IMR-90 (cell line): ENCODE data around the gene VPS13A. TPM values are rescaled to one million over a fixed set of nuclear protein-coding genes. Genes with fewer than 3 reads are reported as not detected.
A peak's percentile ranks its signal among the peaks of the same experiment; 100 is the strongest.

Experiments used
- ATAC-seq: fragments of 200-7000 bp; cut with Tn5 transposase; 2 replicates; pipeline ENCODE4 v1.9.1; 2020; ENCODE audit warnings: low read depth, mild to moderate bottlenecking, moderate library complexity
- BruUV-seq: library from RNA; stranded (reverse); fragments of 400-500 nt; replicated peaks from 2 replicates; lab custom pipeline; 2021; lab: Mats Ljungman, UMichigan
- CTCF ChIA-PET: fragments of 300-600 bp; formaldehyde crosslinking; extraction: SDS; loops from one replicate; lab custom pipeline; 2021; ENCODE audit warnings: antibody characterized with exemption; lab: Yijun Ruan, JAX
- POLR2A ChIA-PET: fragments of 300-600 bp; sonication (Branson Sonifier 250); formaldehyde crosslinking; loops from one replicate; lab custom pipeline; 2022; ENCODE audit warnings: antibody characterized with exemption; ENCODE audit not compliant: unreplicated experiment; lab: Charles Lee
- DNase-seq: peaks from one replicate; pipeline ENCODE4 v3.0.0; 2013
- H2AFZ ChIP-seq: replicated peaks from 2 replicates; pipeline ENCODE3; 2013; ENCODE audit warnings: low read length, mild to moderate bottlenecking; ENCODE audit not compliant: poor library complexity
- H2AK5ac ChIP-seq: 2 replicates; pipeline ENCODE4 v1.6.1; 2013; ENCODE audit warnings: low read depth, low read length, inconsistent platforms
- H2AK9ac ChIP-seq: replicated peaks from 2 replicates; pipeline ENCODE3; 2013; ENCODE audit warnings: mild to moderate bottlenecking, low read depth, low read length, moderate library complexity; ENCODE audit not compliant: poor library complexity
- H2BK120ac ChIP-seq: 2 replicates; pipeline ENCODE4 v1.6.1; 2013; ENCODE audit warnings: low read depth, low read length, inconsistent platforms
- H2BK15ac ChIP-seq: 3 replicates; pipeline ENCODE4 v1.6.1; 2013; ENCODE audit warnings: low read depth, low read length, inconsistent platforms
- H2BK20ac ChIP-seq: 2 replicates; pipeline ENCODE4 v1.6.1; 2013; ENCODE audit warnings: low read depth, mild to moderate bottlenecking, inconsistent platforms, low read length, moderate library complexity
- H2BK5ac ChIP-seq: 2 replicates; pipeline ENCODE4 v1.6.1; 2013; ENCODE audit warnings: mild to moderate bottlenecking, low read depth, low read length, inconsistent platforms; ENCODE audit not compliant: poor library complexity, severe bottlenecking
- H3K14ac ChIP-seq: replicated peaks from 2 replicates; pipeline ENCODE4 v1.6.1; 2013; ENCODE audit warnings: low read depth, low read length, inconsistent platforms
- H3K18ac ChIP-seq: 2 replicates; pipeline ENCODE4 v1.6.1; 2013; ENCODE audit warnings: low read depth, low read length, control low read depth
- H3K23ac ChIP-seq: 2 replicates; pipeline ENCODE4 v1.6.1; 2013; ENCODE audit warnings: low read depth, low read length, inconsistent platforms
- H3K27ac ChIP-seq: 2 replicates; pipeline ENCODE4 v1.5.1; 2013; ENCODE audit warnings: mild to moderate bottlenecking, control low read depth, low read length; ENCODE audit not compliant: insufficient read depth
- H3K27me3 ChIP-seq: 2 replicates; pipeline ENCODE4 v1.6.1; 2013; ENCODE audit warnings: low read length; ENCODE audit not compliant: control insufficient read depth, insufficient read depth
- H3K36me3 ChIP-seq: 2 replicates; pipeline ENCODE4 v1.6.1; 2013; ENCODE audit warnings: low read length, mixed read lengths; ENCODE audit not compliant: control insufficient read depth, insufficient read depth
- H3K4ac ChIP-seq: 2 replicates; pipeline ENCODE4 v1.6.1; 2013; ENCODE audit warnings: low read depth, low read length, inconsistent platforms
- H3K4me1 ChIP-seq: 2 replicates; pipeline ENCODE4 v1.6.1; 2013; ENCODE audit warnings: low read length, mixed read lengths; ENCODE audit not compliant: control insufficient read depth, insufficient read depth
- H3K4me2 ChIP-seq: 2 replicates; pipeline ENCODE4 v1.6.1; 2013; ENCODE audit warnings: low read depth, mild to moderate bottlenecking, control low read depth, low read length, moderate library complexity
- H3K4me3 ChIP-seq: 2 replicates; pipeline ENCODE4 v1.5.1; 2013; ENCODE audit warnings: low read depth, mild to moderate bottlenecking, control low read depth, low read length, moderate library complexity; ENCODE audit not compliant: insufficient read depth
- H3K56ac ChIP-seq: 2 replicates; pipeline ENCODE4 v1.6.1; 2013; ENCODE audit warnings: low read length, inconsistent platforms; ENCODE audit not compliant: insufficient read depth; ENCODE audit errors: extremely low read depth
- H3K79me1 ChIP-seq, 2 experiments: 2 replicates each; pipeline ENCODE4 v1.6.1; 2013; ENCODE audit warnings: low read length in 2 of 2, inconsistent platforms in 1 of 2, low read depth in 1 of 2
- H3K9ac ChIP-seq: 2 replicates; pipeline ENCODE4 v1.6.1; 2013; ENCODE audit warnings: low read depth, low read length, control low read depth
- H3K9me1 ChIP-seq: 2 replicates; pipeline ENCODE4 v1.6.1; 2013; ENCODE audit warnings: low read length, inconsistent platforms; ENCODE audit not compliant: insufficient read depth
- H3K9me3 ChIP-seq: 2 replicates; pipeline ENCODE4 v1.6.1; 2013; ENCODE audit warnings: low read length; ENCODE audit not compliant: control insufficient read depth, insufficient read depth
- H4K20me1 ChIP-seq: 2 replicates; pipeline ENCODE4 v1.6.1; 2013; ENCODE audit warnings: low read length, inconsistent platforms; ENCODE audit not compliant: insufficient read depth
- H4K5ac ChIP-seq: 2 replicates; pipeline ENCODE4 v1.6.1; 2013; ENCODE audit warnings: mild to moderate bottlenecking, low read depth, low read length, control low read depth
- H4K8ac ChIP-seq, 2 experiments: 2 replicates each; pipeline ENCODE4 v1.6.1; 2013; ENCODE audit warnings: low read depth in 2 of 2, low read length in 2 of 2, control low read depth in 1 of 2, inconsistent platforms in 1 of 2
- H4K91ac ChIP-seq: 2 replicates; pipeline ENCODE4 v1.6.1; 2013; ENCODE audit warnings: low read depth, low read length, inconsistent platforms; ENCODE audit not compliant: insufficient read depth
- BHLHE40 ChIP-seq: fragments of 150-350 bp; IDR thresholded peaks from 2 replicates; pipeline ENCODE4 v1.6.1; 2016; ENCODE audit warnings: mild to moderate bottlenecking, low read depth, low read length
- CEBPB ChIP-seq: IDR thresholded peaks from 2 replicates; pipeline ENCODE4 v1.6.1; 2012; ENCODE audit warnings: low read depth, low read length, improper control_type of control experiment
- MAZ ChIP-seq: IDR thresholded peaks from 2 replicates; pipeline ENCODE4 v1.6.1; 2012; ENCODE audit warnings: low read depth, mild to moderate bottlenecking, low read length, improper control_type of control experiment, moderate library complexity, borderline replicate concordance
- POLR2A ChIP-seq: IDR thresholded peaks from 2 replicates; pipeline ENCODE4 v1.6.1; 2012; ENCODE audit warnings: mild to moderate bottlenecking, low read depth, low read length
- RCOR1 ChIP-seq: IDR thresholded peaks from 2 replicates; pipeline ENCODE4 v1.6.1; 2012; ENCODE audit warnings: mild to moderate bottlenecking, low read length, improper control_type of control experiment; ENCODE audit not compliant: insufficient replicate concordance
- RFX5 ChIP-seq: IDR thresholded peaks from 2 replicates; pipeline ENCODE4 v1.8.0; 2012; ENCODE audit warnings: low read depth, mild to moderate bottlenecking, low read length, moderate library complexity
- WGBS, 2 experiments: methylation state at CpG; one replicate each; pipeline versions ENCODE4 v1.1.5 to v1.1.7; 2013; ENCODE audit warnings: missing lambda C conversion rate in 2 of 2; ENCODE audit not compliant: insufficient read length in 1 of 2; ENCODE audit errors: extremely low coverage in 2 of 2; 5-methylcytosine and 5-hydroxymethylcytosine counted together
- dilution Hi-C: fragments of 300-500 bp; cut with HindIII; formaldehyde crosslinking; loops from one replicate; pipeline ENCODE4 v1.14.3; 2018; ENCODE audit warnings: low sequenced_read_pairs; ENCODE audit not compliant: unreplicated experiment
- in situ Hi-C: fragments of 300-500 bp; cut with MboI; formaldehyde crosslinking; loops from 3 replicates; pipeline ENCODE4 v1.14.3; 2019; ENCODE audit warnings: low sequenced_read_pairs, inconsistent platforms, mixed read lengths
- intact Hi-C: fragments of 100-400 bp; cut with micrococcal nuclease; formaldehyde crosslinking; loops from 2 replicates; pipeline ENCODE4 v1.10.0; 2022
- polyA plus RNA-seq, 3 experiments: library from polyadenylated mRNA; depleted of rRNA; stranded (reverse); fragments of >200 nt; gene quantifications; 2 replicates each; pipeline ENCODE4 v1.2.3, GENCODE V29; 2012; ENCODE audit warnings: low replicate concordance in 1 of 3
- total RNA-seq: library from RNA; depleted of rRNA; stranded (reverse); fragments of >200 nt; gene quantifications from 2 replicates; pipeline ENCODE4 v1.2.3, GENCODE V29; 2012

Gene VPS13A
- total and polyA plus RNA-seq, 2 of the 4 experiments (the other 2 are of a cell fraction) = 10.4 to 26.5 TPM

DNA sequence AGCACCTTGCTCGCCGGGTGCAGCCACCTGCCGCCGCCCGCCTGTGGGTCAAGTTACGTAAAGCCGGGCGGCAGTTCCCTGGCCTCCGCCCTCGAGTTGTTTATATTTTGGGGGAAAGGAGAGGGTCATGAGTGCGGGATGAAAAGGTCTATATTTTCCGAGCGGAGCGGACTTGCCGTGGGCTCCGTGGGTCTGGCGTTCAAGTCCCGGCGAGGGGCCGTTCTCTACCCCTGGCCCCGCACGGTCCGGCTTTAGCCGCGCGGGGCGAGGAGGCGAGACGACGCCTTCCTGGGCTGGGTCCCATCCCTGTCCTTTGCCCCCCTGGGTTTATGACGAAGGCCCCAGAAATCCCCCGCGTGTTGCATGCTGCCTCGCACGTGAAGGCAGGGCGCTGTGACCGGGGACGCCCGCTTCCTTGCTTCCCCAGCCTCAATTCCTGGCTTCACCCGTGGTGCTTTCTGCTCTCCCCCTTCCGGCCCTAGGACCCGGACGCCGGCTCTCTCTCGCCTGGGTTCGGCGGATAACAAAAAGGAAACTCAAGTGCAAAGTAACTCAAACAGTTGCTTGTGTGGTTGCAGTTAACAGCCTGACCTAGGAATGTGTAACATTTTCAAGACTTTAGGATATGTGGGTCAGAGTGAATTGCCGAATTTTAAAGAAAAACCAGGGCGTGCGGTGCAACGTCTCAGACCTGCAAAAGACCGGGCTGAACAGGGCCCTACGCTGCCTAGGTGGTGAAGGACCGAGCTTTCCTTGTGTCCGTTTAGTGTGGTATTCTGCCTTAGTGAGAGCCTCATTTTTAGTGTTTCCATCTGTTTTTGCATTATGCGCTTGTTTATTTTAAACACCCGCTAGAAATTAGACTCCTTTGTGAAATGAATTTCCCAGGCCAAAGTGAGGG is 810 bp downstream of the VPS13A start:
- H2AK9ac ChIP-seq = peak overlapping the region; percentile 93
- in situ Hi-C loops (loop anchor here (10.0 kb wide), 1 partner anchor 857 kb away; the partner anchor contains the start of gene GNAQ), intact Hi-C loops (loop anchor here (5.0 to 10.0 kb wide), 4 partner anchors 239 to 854 kb away; partner anchors contain the start of gene GNAQ), dilution Hi-C loops (no loop called here)
- H2BK15ac ChIP-seq = no peak overlapping the region
- H2BK20ac ChIP-seq = 0 out of 2 replicates have a peak overlapping the region, but pooled peaks have one; percentile 3
- 0% methylated on average over 27 of the region's 57 CpGs; no CpG with 5 or more reads in 1 of the 2 experiments for WGBS, 2 experiments
- peak overlapping the region; percentile 80 for H3K4me3 ChIP-seq
- H3K27me3 ChIP-seq = no peaks in the 10 kb centered on the region
- H3K4me1 ChIP-seq = 0 out of 2 replicates have a peak, but pooled peaks cover 1% of the 10 kb centered on the region
- H3K27ac ChIP-seq = peak overlapping the region; percentile 43
- H3K18ac ChIP-seq = peak overlapping the region; percentile 5
- peak overlapping the region; percentile 92 for H3K14ac ChIP-seq
- H3K9ac ChIP-seq = peak overlapping the region; percentile 69
- peak; percentile 83 for TF ChIP-seq BHLHE40
- TF ChIP-seq MAZ = no peak
- TF ChIP-seq RFX5 = no peak
- TF ChIP-seq RCOR1 = no peak
- TF ChIP-seq POLR2A = peak; percentile 48; the same call in 1 of the 2 replicates
- no peak for TF ChIP-seq CEBPB
- H3K9me1 ChIP-seq = no peaks in the 10 kb centered on the region
- peak overlapping the region; percentile 96 for H2AFZ ChIP-seq
- H4K20me1 ChIP-seq = peaks cover 5% of the 10 kb centered on the region; the same call in 1 of the 2 replicates
- peak overlapping the region; percentile 73 for H3K56ac ChIP-seq
- CTCF ChIA-PET = interaction anchor here (1.0 to 1.1 kb wide), 2 partner anchors 38 to 267 kb away, joined by 3 to 4 read pairs; no protein-coding TSS in a partner anchor
- POLR2A ChIA-PET = no interaction called here
- H3K4me2 ChIP-seq = peak overlapping the region; percentile 86
- no peaks in the 10 kb centered on the region for H3K36me3 ChIP-seq
- DNase-seq (peak; percentile 31), ATAC-seq (peak; percentile 7)
- peak overlapping the region; percentile 76 for H3K23ac ChIP-seq
- H2AK5ac ChIP-seq = peak overlapping the region; percentile 59; the same call in 1 of the 2 replicates
- peak overlapping the region; percentile 76 for H3K4ac ChIP-seq
- no peaks in the 10 kb centered on the region for H3K9me3 ChIP-seq
- peaks cover 11 to 22% of the 10 kb centered on the region in 2 experiments for H3K79me1 ChIP-seq
- peak overlapping the region; percentile 59 for H4K91ac ChIP-seq
- peak overlapping the region; percentile 81 for H2BK120ac ChIP-seq
- no peak overlapping the region for H4K5ac ChIP-seq
- BruUV-seq = no TSS peak
- peak overlapping the region; percentile 23 for H2BK5ac ChIP-seq
- H4K8ac ChIP-seq = peak overlapping the region; percentile 78 to 82; a peak in 3 of 4 replicates
